Activated T-helper 17 cell treated with anti-CD3 and anti-CD28 coated beads, Interleukin-2, amount 50 U/mL, for 72 hours (primary cell): ENCODE results near the gene COPE. TPM values are rescaled to one million over a fixed set of nuclear protein-coding genes. Genes with fewer than 3 reads are reported as not detected.

Experiments
- ATAC-seq: fragments of 150-1000 bp; cut with Tn5 transposase; replicated peaks from 2 replicates; pipeline ENCODE4 v1.10.0; 2021; ENCODE audit warnings: mild to moderate bottlenecking, moderate library complexity
- H3K27ac Mint-ChIP-seq: one replicate; pipeline ENCODE4 v1.8.0; 2022; ENCODE audit warnings: mixed read lengths
- H3K27me3 Mint-ChIP-seq: one replicate; pipeline ENCODE4 v1.8.0; 2022; ENCODE audit warnings: mixed read lengths
- H3K36me3 Mint-ChIP-seq: one replicate; pipeline ENCODE4 v1.8.0; 2022; ENCODE audit warnings: low read depth, mild to moderate bottlenecking, mixed read lengths
- H3K4me1 Mint-ChIP-seq: one replicate; pipeline ENCODE4 v1.8.0; 2022; ENCODE audit warnings: mixed read lengths
- H3K4me3 Mint-ChIP-seq: one replicate; pipeline ENCODE4 v1.8.0; 2022; ENCODE audit warnings: mild to moderate bottlenecking, mixed read lengths
- H3K9me3 Mint-ChIP-seq: one replicate; pipeline ENCODE4 v1.8.0; 2022; ENCODE audit warnings: mixed read lengths
- total RNA-seq, 2 donors: library from RNA; stranded (reverse); gene quantifications; one replicate each; pipeline ENCODE4 v1.2.3, GENCODE V29; 2022

COPE gene
- total RNA-seq, 2 donors from 2014 or later = 166 to 171 TPM

- Mint-ChIP-seq H3K27me3 (peaks cover 13% of the 10 kb centered on the region), H3K4me3 (peak overlapping the region; percentile 54), H3K4me1 (peaks cover 6% of the 10 kb centered on the region), H3K36me3 (peaks cover 36% of the 10 kb centered on the region), H3K27ac (no peak overlapping the region), H3K9me3 (no peaks in the 10 kb centered on the region)
- peak; percentile 8 for ATAC-seq
These were observed 21.8 kb downstream of the COPE start for GRCh38 chr19:18897094-18898029.

DNA sequence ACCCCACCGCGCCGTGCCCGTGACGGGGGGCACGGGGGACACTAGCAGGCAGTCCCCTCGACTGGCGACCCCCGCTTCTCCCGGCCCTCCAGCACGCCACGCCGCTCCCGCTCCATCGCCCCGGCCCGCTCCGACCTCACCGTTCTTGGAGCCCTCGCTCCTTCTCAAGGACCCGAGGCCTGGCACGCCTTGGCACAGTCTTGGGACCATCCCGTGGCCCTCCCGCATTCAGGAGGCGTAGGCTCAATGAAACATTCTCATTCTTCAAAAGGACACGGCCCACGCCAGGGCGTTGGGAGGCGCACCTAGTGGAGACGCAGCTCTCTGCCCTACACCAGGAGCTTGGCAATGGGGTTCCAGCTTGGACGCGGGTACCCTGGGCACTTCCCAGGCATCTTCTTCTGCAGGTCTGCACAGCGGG lies 22.8 kb downstream of the COPE start:
- Mint-ChIP-seq H3K4me1 (peaks cover 6% of the 10 kb centered on the region), H3K27me3 (peaks cover 13% of the 10 kb centered on the region), H3K36me3 (peaks cover 28% of the 10 kb centered on the region), H3K9me3 (no peaks in the 10 kb centered on the region), H3K4me3 (peak overlapping the region; percentile 54), H3K27ac (no peak overlapping the region)
- ATAC-seq = no peak

DNA sequence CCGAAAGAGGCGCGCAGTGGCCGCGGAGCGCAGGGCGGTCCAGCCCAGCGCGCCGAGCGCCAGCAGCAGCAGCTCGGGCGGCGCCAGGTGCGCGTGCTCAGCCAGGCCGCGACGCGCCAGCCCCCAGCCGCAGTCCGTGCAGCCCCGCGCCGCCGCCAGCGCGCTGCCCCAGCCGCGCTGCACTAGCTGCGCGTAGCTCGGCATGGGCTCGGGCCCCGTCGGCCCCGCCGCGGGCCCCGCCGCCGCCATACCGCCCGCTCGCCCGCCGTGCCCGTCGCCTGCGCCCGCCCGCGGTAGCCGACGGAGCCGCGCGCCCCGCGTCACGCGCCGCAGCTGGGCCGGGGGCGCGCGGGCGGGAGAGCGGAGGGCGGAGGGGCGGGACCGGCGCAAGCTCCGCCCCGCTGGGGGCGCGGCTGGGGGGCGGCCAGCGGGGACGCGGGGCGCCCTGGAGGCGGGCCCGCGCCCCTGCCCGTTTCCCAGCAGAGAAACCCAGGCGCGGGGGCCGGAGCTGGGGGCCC lies 23.3 kb downstream of the COPE start, which contains the start of gene CERS1:
Gene CERS1, minus strand, starts transcription at position 335 of the 518 bp plus-strand sequence. Its CDS starts 86 bp downstream, at position 249.
- H3K36me3 Mint-ChIP-seq = peaks cover 23% of the 10 kb centered on the region
- peaks cover 6% of the 10 kb centered on the region for H3K4me1 Mint-ChIP-seq
- ATAC-seq = no peak
- H3K9me3 Mint-ChIP-seq = no peaks in the 10 kb centered on the region
- no peak within 1 kb of the TSS for H3K27ac Mint-ChIP-seq
- H3K4me3 Mint-ChIP-seq = peak within 1 kb of the TSS; percentile 54
- H3K27me3 Mint-ChIP-seq = peaks cover 13% of the 10 kb centered on the region

DNA sequence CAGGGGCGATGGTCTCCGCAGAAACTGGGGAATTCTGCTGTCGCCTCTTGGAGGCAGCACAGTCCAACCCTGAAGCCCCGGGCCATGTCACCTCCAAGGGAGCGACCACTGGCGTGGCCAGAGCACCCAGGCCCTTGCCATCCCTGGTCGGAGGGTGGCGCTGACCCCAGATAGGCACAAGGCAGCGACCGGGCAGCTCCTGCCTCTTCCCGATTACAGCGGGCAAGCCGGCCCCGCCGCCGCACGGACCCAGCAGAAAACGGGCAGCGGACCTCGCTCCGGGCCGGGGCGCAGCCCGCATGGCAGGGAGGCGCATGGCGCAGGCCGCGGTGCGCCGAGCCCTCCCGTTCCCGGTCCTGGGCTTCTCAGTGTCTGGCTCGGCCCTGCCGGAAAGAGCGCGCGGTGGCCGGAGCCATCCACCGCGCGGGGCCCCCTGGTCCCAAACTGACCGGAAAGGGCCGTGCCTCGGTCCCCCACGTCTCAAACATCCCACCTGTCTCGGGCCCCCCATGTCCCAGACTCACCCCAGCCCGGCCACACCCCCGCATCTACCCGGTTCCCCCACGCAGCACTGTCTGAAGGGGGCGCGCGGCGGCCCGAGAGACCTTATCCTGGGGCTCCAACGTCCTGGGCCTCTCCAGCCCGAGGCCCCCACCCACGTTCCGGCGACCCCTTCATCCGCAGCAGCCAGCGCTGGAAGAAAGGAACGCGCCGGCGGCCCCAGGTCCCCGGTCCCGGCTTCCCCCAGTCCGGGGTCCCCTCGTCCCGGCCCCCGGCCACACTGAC lies 24.0 kb downstream of the COPE start:
- Mint-ChIP-seq H3K27me3 (peaks cover 13% of the 10 kb centered on the region), H3K9me3 (no peaks in the 10 kb centered on the region), H3K36me3 (peaks cover 16% of the 10 kb centered on the region), H3K27ac (no peak overlapping the region), H3K4me3 (no peak overlapping the region), H3K4me1 (peaks cover 6% of the 10 kb centered on the region)
- peak; percentile 15 for ATAC-seq

DNA sequence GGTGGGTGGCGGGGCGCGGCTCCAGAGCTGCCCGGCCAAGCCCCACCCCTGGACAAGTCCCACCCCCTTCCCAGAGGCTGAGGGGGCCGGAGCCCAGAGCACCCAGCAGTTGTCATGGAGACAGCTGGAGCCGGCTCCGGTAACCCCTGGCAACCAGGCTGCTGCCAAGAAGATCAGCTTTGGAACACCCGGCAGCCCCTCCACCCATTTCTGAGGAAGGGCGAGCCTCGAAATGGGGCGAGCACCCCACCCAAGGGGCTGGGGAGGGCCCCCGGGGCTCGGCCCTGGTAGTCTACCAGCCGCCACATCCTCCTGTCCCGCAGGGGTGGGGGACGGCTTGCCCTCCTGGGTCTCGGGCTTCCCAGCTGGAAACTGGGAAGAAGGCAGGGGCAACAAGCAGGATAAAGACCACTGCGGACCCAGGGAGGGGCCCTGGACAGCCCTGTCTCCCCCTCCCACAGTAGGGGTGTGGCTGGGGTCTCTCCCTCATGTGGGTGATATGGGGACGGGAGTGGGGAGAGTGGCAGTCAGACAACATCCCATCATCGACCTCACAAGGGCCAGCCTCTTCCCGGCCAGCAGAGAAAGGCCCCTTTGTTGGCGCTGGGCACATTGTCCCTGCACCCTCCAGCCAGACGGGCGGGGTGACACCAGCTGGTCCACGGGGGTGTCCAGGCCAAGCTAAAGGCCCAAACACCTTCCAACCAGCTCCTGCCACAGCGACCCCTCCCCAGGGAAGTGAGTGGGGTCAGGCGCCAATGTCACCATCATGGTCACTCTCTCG lies 24.7 kb downstream of the COPE start:
- Mint-ChIP-seq H3K4me1 (peaks cover 6% of the 10 kb centered on the region), H3K36me3 (peaks cover 8% of the 10 kb centered on the region), H3K4me3 (no peak overlapping the region), H3K9me3 (no peaks in the 10 kb centered on the region), H3K27ac (no peak overlapping the region), H3K27me3 (peaks cover 13% of the 10 kb centered on the region)
- ATAC-seq = no peak

DNA sequence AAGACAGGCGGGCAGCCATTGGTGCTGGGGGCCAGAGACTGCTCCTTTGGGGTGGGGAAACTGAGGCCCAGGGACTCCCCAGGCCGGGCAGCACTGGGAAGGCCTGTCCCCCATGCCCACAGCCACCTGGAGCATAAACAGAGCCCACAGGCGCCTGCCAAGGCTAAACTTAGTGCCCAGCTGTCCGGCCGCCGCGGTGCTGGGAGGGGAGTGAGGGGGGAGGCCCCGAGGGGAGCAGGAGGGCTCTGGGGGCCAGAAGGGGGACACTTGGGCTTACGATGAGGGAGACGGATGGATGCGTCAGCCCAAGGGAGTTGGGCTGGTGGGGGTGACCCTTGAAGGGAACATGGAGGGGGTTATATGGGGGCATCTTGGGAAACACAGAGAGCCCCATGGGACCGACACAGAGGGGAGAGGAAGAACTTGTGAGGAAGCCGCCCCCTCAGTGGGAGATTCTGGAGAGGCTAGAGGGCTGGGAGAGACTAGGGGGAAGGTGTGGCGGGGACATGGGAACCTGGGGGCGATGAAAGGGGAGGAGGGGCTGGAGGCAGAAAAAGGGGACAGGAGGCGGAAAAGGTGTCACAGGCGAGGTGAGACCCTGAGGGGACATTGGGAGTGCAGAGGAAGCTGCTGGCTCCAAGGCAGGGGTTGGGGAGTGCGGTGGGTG lies 25.5 kb downstream of the COPE start:
- Mint-ChIP-seq H3K27me3 (peaks cover 13% of the 10 kb centered on the region), H3K9me3 (no peaks in the 10 kb centered on the region), H3K4me3 (no peak overlapping the region), H3K27ac (no peak overlapping the region), H3K4me1 (peaks cover 6% of the 10 kb centered on the region), H3K36me3 (peaks cover 5% of the 10 kb centered on the region)
- ATAC-seq = no peak

- no peaks in the 10 kb centered on the region for H3K4me1 Mint-ChIP-seq
- H3K27ac Mint-ChIP-seq = no peak overlapping the region
- H3K27me3 Mint-ChIP-seq = peaks cover 3% of the 10 kb centered on the region
- ATAC-seq = no peak
- H3K36me3 Mint-ChIP-seq = no peaks in the 10 kb centered on the region
- no peak overlapping the region for H3K4me3 Mint-ChIP-seq
- H3K9me3 Mint-ChIP-seq = no peaks in the 10 kb centered on the region
These were observed 29.0 kb downstream of the COPE start for GRCh38 chr19:18889949-18890745.

- Mint-ChIP-seq H3K9me3 (no peaks in the 10 kb centered on the region), H3K27ac (no peak overlapping the region), H3K4me1 (no peaks in the 10 kb centered on the region), H3K4me3 (no peak overlapping the region), H3K27me3 (no peaks in the 10 kb centered on the region), H3K36me3 (no peaks in the 10 kb centered on the region)
- no peak for ATAC-seq
These were observed 32.2 kb downstream of the COPE start for GRCh38 chr19:18886972-18887371.

DNA sequence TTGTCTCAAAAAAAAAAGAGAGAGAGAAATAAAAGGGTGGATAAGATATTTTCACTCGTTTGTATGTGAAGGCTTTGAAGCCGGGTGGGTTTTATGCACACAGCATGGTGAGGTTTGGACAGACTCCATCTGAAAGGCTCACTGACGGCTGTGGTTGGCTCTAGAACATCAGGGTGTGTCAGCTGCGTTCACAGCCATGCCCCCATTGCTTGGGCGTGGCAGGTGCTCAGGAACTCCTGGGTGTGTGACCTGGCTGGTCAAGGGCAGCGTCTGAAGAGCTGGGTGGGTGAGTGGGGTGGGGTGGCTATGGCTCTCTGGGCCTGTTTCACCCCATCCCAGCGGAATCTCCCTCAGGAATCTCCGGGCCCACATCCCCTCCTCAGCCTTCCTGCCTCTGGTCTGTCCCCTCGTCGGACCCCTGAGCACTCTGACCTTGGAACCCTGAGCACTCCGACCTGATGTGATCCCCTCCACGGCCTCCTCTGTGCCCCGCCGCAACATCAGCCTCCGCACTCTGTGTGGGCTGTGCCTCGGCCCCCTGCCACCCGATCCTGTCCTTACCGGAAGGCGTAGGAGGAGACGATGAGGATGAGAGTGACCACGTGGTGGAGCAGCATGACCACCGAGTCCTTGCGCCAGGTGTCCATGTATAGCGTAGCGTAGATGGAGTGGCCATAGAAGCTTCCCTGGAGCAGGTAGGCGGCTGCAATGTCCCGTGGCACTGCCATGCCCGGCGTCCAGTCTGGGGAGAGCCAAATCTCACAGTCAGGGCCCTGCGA lies 35.5 kb downstream of the COPE start:
- Mint-ChIP-seq H3K27me3 (no peaks in the 10 kb centered on the region), H3K36me3 (no peaks in the 10 kb centered on the region), H3K27ac (no peak overlapping the region), H3K4me1 (no peaks in the 10 kb centered on the region), H3K9me3 (no peaks in the 10 kb centered on the region), H3K4me3 (no peak overlapping the region)
- no peak for ATAC-seq

- no peak overlapping the region for H3K27ac Mint-ChIP-seq
- no peaks in the 10 kb centered on the region for H3K4me1 Mint-ChIP-seq
- no peak for ATAC-seq
- no peaks in the 10 kb centered on the region for H3K27me3 Mint-ChIP-seq
- no peak overlapping the region for H3K4me3 Mint-ChIP-seq
- no peaks in the 10 kb centered on the region for H3K9me3 Mint-ChIP-seq
- no peaks in the 10 kb centered on the region for H3K36me3 Mint-ChIP-seq
These were observed 37.7 kb downstream of the COPE start for GRCh38 chr19:18881491-18881890.

DNA sequence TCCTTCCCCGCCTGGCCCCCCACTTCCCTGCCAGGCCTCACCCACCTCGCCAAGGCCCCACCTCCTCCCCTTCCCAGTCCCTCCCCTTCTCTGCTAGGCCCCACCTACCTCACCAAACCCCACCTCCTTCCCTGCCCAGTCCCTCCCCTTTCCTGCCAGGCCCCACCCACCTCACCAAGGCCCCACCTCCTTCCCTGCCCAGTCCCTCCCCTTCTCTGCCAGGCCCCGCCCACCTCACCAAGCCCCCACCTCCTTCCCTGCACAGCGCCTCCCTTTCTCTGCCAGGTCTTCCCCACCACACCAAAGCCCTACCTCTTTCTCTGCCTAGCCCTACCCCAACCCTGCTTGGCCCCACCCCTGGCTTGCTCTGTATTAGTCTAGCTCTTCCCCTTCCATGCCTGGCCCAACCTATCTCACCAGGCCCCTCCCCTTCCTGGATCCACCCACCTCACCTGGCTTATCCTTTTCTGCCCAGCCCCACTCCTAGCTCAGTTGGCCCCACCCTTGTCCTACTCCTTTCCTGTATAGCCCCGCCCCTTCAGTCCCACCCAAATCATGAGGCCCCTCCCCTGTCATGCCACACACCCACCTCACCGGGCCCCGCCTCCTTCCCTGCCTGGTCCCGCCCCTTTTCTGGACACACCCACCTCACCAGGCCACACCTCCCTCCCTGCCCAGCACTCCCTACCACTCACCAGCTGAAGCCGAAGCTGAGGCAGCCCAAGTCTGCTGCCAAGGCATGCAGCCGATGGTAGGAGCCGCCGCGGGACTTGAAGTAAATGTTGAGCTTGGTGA lies 39.4 kb downstream of the COPE start:
- no peaks in the 10 kb centered on the region for H3K9me3 Mint-ChIP-seq
- no peak overlapping the region for H3K27ac Mint-ChIP-seq
- ATAC-seq = peak; percentile 59
- H3K4me3 Mint-ChIP-seq = no peak overlapping the region
- H3K27me3 Mint-ChIP-seq = no peaks in the 10 kb centered on the region
- no peaks in the 10 kb centered on the region for H3K4me1 Mint-ChIP-seq
- no peaks in the 10 kb centered on the region for H3K36me3 Mint-ChIP-seq
